Measurements from ENCODE around the gene MAB21L1.

Gene MAB21L1

GRCh38 chr13:35475960-35476943, at the start of gene MAB21L1:
TSS of gene MAB21L1 (minus strand) at chr13:35476689. CDS start at chr13:35476138, 551 bp downstream.
- DNase-seq (ENCODE audit: low read depth, low spot score): no peak
- H3K27ac ChIP-seq: no peak within 1 kb of the TSS

DNA sequence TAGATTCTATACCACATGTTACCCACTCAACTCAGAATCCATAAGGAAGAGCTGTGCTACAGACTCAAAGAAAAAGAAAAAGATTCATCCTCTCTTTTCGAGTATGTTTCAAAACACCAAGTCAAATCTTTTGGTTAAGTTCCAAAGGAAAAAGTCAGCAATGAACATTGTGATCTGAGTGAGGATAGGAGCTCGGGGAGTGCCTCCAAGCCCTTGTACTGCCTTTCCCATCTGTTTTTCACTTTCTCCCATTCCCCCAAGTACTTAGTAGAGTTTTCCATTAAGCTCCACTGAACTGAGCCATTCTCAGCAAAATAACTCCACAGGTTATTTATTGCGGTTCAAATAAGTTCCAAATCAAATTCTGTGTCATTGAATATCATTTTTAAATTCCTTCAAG, 47.7 kb upstream of the MAB21L1 start:
- no peak overlapping the region for H3K27ac ChIP-seq
- no peak for DNase-seq (ENCODE audit: low read depth, low spot score)

GRCh38 chr13:35518337-35518946, 42.0 kb upstream of the MAB21L1 start:
- no peak for DNase-seq (ENCODE audit: low read depth, low spot score)
- no peak overlapping the region for H3K27ac ChIP-seq

DNA sequence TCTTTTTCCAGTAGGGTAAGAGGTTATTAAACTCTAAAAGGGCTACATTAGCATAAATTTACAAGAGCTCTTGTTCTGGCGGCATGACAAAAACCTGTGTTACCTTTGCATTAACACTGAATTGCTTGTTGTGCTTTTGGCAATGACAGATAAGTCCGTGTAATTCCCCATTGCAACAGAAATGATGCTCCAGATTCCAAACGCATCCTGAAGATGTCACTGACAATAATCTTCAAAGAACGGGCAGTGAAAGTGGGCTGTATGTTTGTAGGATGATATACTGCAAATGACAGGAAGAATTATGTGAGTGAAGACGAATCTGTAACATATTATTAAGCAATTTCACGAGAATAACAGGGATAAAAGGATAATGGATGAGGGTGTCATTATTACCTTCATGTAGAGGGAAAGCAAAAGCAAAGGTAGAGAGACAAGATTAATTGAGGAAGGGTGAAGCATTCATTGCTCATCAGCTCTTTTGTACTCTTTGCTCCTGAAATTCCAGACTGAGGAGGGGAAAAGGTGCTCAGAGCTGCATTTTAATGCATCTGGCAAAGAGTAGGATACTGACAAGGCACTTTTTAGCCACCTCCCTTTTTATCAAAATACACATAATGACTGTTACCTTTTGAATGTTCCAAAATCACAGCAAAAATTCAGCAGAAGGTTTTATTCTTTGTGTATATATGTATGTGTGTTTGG, 38.5 kb upstream of the MAB21L1 start:
- H3K27ac ChIP-seq: no peak overlapping the region
- DNase-seq (ENCODE audit: low read depth, low spot score): no peak

DNA sequence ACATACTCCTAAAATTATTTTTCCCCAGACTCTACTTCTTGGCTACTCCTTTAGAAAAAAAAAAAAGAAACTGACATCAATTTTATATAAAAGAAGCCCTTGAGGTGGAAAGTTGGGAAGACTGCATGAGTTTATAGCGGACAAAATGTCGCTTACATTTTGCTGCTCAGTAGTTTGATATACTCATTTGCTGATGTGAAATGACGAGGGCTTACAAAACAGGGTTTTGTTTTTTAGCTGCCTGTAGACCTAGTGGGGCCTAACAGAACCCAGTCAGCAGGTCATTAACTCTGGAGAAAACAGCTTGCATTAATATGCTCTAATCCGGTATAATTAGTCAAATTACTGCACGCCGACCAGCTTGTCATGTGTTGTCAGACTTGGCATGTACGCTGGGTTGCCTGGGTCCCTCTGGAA, 37.6 kb upstream of the MAB21L1 start:
- DNase-seq (ENCODE audit: low read depth, low spot score): no peak
- no peak overlapping the region for H3K27ac ChIP-seq

DNA sequence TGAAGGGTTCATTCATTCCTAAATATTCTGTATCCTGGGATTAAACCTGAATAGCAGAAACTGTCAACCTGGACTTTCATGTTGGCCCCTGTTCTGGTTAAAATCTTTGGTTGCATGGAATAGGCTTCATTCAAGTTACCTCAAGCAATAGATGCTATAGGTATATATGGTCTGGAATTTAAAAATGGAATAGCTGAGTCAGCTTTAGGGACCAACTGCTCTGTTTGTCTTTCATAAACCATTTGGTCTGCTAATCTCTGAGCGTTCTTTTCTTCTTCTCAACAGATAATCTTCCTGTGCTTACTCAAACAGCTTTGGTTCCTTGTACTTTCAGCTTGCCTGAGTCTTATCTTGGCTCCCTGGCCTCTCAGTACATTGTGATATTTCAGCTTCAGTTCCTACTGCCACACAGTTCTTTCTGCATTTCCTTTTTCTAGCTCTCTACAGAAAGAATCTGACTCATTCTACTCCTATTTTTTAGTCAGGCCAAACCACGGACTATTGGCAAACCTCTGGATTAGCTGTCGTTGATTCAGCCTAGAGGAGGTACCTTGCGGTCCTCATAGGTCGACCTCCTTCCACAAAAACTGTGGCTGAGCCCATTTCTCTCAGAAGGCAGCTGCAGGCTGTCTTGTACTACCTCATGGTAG, 35.9 kb upstream of the MAB21L1 start:
- DNase-seq (ENCODE audit: low read depth, low spot score): peak; percentile 55
- peak overlapping the region; percentile 39 for H3K27ac ChIP-seq

DNA sequence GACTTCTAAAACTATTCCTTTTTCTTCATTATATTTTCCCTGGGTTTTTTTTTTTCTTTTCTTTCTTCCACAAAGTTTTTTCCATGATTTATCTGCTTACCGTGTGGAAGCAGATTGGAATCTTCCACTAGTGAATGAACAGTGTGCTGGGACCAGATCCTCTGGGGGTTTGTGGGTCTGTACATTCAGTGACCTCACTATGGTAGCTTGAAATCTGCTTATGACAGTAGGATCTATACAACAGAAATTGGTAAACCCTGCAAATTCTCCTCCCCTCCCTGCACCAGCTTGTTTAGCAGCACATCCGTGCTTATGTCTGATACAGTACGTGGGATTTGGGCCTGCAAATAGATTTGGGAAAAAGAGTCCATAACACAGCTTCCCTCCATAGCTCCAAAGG, 26.0 kb upstream of the MAB21L1 start:
- no peak overlapping the region for H3K27ac ChIP-seq
- DNase-seq (ENCODE audit: low read depth, low spot score): no peak

DNA sequence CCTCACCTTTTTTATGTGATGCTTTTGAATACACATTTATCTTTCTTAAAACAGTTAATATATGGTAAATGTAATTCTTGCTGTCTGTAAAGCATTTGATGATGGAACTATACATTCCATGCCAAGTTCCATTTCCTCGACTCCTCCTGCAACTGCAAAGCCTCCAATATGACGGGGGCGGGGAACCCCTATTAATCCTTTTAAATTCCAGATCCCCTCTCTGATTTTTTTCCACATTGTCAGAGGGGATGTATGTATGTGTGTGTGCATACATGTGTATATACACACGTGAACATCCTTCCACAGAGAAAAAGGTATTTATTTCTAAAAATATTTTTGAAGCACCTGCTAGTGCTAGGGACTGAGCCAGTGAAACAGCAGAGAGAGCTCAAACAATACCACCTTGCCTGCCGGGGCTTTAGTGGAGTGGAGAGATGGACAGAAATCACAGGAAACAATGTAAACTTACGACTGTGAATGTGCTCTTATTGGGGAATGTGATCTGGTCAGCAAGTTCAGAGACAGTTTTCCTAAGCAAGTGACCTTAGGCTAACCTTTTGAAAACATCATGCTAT, 25.3 kb upstream of the MAB21L1 start:
- no peak for DNase-seq (ENCODE audit: low read depth, low spot score)
- H3K27ac ChIP-seq: no peak overlapping the region

GRCh38 chr13:35500144-35500543, 23.7 kb upstream of the MAB21L1 start:
- no peak for DNase-seq (ENCODE audit: low read depth, low spot score)
- no peak overlapping the region for H3K27ac ChIP-seq

DNA sequence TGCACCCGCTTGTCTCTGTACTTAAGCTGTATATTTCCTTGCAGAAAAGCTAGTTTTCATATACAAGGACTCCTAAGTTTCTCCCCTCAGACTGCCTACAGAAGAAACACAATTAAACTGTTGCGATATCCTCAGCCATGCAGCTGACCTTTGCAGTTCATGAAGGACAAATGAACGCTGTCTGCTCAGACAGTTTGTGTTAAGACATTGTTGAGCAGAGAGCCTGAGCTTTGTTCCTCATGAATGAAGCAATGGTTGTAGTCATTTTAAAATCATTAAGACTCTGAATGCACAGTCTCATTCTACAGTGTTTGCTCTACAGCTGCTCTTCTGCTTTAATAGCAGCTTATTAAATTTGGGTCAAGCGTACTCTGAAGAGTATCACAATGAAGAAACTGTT, 23.2 kb upstream of the MAB21L1 start:
- DNase-seq (ENCODE audit: low read depth, low spot score): no peak
- no peak overlapping the region for H3K27ac ChIP-seq

DNA sequence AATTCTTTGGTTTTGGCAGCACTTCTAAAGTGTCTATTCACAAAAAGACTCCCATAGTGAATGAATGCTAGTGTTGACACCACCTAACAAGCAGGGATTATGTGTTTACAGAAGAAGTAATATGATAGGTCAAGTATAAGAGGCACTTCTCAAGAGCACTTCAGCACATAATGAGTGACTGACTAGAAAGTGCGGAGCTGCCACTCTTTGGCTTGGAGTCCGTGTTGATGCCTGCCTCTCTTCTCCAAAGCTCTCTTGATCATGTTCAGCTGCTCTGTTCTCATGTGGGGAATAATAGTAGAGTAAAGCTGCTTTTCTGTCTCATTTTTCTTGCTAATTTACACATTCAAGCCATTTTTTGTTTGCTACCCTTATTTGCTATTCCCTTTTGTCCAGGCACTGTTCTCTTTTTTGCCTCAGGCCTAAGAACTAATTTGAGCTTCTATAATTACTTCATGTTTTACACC, 22.7 kb upstream of the MAB21L1 start:
- H3K27ac ChIP-seq: no peak overlapping the region
- DNase-seq (ENCODE audit: low read depth, low spot score): no peak

DNA sequence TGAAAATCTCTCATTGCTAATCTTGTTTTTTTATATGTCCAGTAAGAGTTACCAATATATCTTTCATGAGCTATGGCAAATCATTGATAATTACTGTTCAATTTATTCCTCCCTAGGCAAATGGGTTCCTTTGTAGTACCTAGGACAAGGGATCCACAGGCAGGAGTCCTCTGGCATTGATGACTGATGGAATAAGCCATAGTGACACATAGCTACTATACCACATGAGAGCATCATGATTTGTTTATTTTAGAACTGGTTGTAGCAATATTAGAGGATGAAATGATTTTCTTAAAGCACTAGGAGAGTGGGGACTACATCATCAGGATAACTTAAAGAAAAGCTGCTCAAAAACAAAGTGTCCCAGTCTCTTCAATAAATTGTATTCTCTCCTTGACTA, 21.7 kb upstream of the MAB21L1 start:
- H3K27ac ChIP-seq: no peak overlapping the region
- DNase-seq (ENCODE audit: low read depth, low spot score): no peak

GRCh38 chr13:35496761-35497386, 20.4 kb upstream of the MAB21L1 start:
- no peak overlapping the region for H3K27ac ChIP-seq
- DNase-seq (ENCODE audit: low read depth, low spot score): no peak

DNA sequence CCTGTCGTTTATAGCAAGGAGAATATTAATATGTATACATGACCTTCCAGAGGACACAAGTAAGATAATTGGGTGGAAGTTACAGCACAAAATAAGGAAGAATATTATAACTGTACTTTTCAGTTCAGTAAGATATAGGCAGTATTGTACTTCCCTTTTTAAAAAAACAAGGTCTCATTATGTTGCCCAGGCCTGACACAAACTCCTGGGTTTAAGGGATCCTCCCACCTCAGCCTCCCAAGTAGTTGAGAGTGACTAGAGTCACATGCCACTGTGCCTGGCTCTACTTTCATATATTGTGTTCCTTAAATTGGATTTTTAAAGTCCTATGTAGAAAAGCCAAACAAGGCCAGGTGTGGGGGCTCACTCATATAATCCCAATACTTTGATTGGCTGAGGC, 19.5 kb upstream of the MAB21L1 start:
- no peak overlapping the region for H3K27ac ChIP-seq
- no peak for DNase-seq (ENCODE audit: low read depth, low spot score)

DNA sequence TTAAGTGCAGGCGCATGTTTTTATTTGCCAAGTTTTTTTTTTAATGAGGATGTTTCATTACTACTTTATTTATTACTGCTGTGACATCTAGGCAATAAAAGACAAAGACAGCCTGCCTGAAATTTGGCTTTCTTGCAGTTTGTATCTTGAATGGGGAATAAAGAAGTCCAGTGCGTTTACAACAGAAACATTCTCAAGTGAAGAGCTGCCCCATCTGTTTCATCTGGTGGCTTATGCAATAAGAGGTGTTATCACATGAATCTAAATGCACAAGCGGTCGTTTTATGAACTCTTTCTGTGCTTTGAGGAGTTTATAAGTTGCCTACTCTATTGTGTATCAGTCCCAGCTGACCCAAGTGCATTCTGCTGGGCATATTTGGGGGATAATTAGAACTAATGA, 12.6 kb upstream of the MAB21L1 start:
- DNase-seq (ENCODE audit: low read depth, low spot score): no peak
- no peak overlapping the region for H3K27ac ChIP-seq

GRCh38 chr13:35485424-35485823, 8.9 kb upstream of the MAB21L1 start:
- H3K27ac ChIP-seq: no peak overlapping the region
- no peak for DNase-seq (ENCODE audit: low read depth, low spot score)

- DNase-seq (ENCODE audit: low read depth, low spot score): no peak
- H3K27ac ChIP-seq: no peak overlapping the region
Observed at GRCh38 chr13:35484384-35484783, 7.9 kb upstream of the MAB21L1 start.

DNA sequence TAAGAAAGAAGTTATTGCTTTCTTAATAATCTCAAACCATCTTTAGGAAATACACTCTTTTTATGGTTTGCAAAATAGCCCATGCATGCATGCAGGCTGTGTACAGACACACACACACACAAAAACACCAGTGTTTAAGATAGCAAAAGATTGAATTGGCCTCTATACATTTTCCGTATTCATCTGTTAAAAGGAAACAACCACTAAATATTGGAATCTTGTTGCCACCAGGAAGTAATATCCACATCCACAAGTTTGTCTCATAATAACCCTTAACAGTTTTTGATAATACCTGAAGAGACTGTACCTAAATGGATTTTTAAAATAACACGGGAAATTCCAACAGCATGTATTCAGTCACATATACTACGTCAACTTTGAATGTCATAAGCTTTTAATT, 7.3 kb upstream of the MAB21L1 start:
- no peak overlapping the region for H3K27ac ChIP-seq
- no peak for DNase-seq (ENCODE audit: low read depth, low spot score)

- DNase-seq (ENCODE audit: low read depth, low spot score): no peak
- H3K27ac ChIP-seq: no peak overlapping the region
Observed at GRCh38 chr13:35482527-35482926, 6.0 kb upstream of the MAB21L1 start.

GRCh38 chr13:35481777-35482176, 5.3 kb upstream of the MAB21L1 start:
- H3K27ac ChIP-seq: no peak overlapping the region
- no peak for DNase-seq (ENCODE audit: low read depth, low spot score)
